Brain microvascular endothelial cell (primary cell): ENCODE measurements around the gene ICA1.

Experiments
- DNase-seq: peaks from one replicate; pipeline ENCODE4 v3.0.0-alpha.2; 2020
- H3K27ac ChIP-seq: fragments of 250-450 bp; sonication (Bioruptor Pico); 2 replicates; pipeline ENCODE4 v1.5.1; 2020; ENCODE audit warnings: mild to moderate bottlenecking, moderate library complexity
- H3K27me3 ChIP-seq: fragments of 250-450 bp; sonication (Bioruptor Pico); replicated peaks from 2 replicates; pipeline ENCODE4 v1.5.1; 2020; ENCODE audit warnings: mild to moderate bottlenecking
- H3K36me3 ChIP-seq: fragments of 250-450 bp; sonication (Bioruptor Pico); replicated peaks from 2 replicates; pipeline ENCODE4 v1.5.1; 2020; ENCODE audit warnings: mild to moderate bottlenecking
- H3K4me3 ChIP-seq: 2 replicates; pipeline ENCODE4 v1.5.1; 2011; ENCODE audit warnings: low read depth, mild to moderate bottlenecking, control low read depth, low read length, moderate library complexity
- CTCF ChIP-seq: IDR thresholded peaks from 2 replicates; pipeline ENCODE4 v1.5.1; 2011; ENCODE audit warnings: low read depth, mild to moderate bottlenecking, moderate library complexity, low read length, control low read depth, inconsistent platforms; ENCODE audit errors: missing control alignments
- in situ Hi-C: cut with HindIII; loops from 2 replicates; pipeline ENCODE4 v1.10.0; 2017; ENCODE audit warnings: low sequenced_read_pairs, low pct_ligation_motif_present

Gene ICA1

GRCh38 chr7:8217200-8218068 lies 44.5 kb downstream of the ICA1 start:
- no peaks in the 10 kb centered on the region for H3K36me3 ChIP-seq
- H3K27me3 ChIP-seq, result no peaks in the 10 kb centered on the region
- H3K27ac ChIP-seq, result no peak overlapping the region
- no peak overlapping the region for H3K4me3 ChIP-seq
- peak; percentile 30 for TF ChIP-seq CTCF
- in situ Hi-C loops, result no loop called here
- peak; percentile 47 for DNase-seq

GRCh38 chr7:8216334-8216690 lies 45.7 kb downstream of the ICA1 start:
- in situ Hi-C loops, result no loop called here
- no peaks in the 10 kb centered on the region for H3K36me3 ChIP-seq
- DNase-seq, result no peak
- H3K4me3 ChIP-seq, result no peak overlapping the region
- H3K27ac ChIP-seq, result no peak overlapping the region
- no peak for TF ChIP-seq CTCF
- H3K27me3 ChIP-seq, result no peaks in the 10 kb centered on the region

- DNase-seq, result no peak
- TF ChIP-seq CTCF, result no peak
- no peaks in the 10 kb centered on the region for H3K27me3 ChIP-seq
Measured at GRCh38 chr7:8215648-8216333, 46.2 kb downstream of the ICA1 start.

GRCh38 chr7:8214244-8214824 lies 47.6 kb downstream of the ICA1 start:
- Histone ChIP-seq H3K36me3 (no peaks in the 10 kb centered on the region), H3K27me3 (no peaks in the 10 kb centered on the region), H3K27ac (no peak overlapping the region), H3K4me3 (no peak overlapping the region)
- DNase-seq, result no peak
- in situ Hi-C loops, result no loop called here
- TF ChIP-seq CTCF, result no peak

More at GRCh38 chr7:8215648-8216333, 46.2 kb downstream of the ICA1 start:
- in situ Hi-C loops, result no loop called here
- H3K4me3 ChIP-seq, result no peak overlapping the region
- H3K36me3 ChIP-seq, result no peaks in the 10 kb centered on the region
- no peak overlapping the region for H3K27ac ChIP-seq

- Histone ChIP-seq H3K27ac (no peak overlapping the region), H3K36me3 (no peaks in the 10 kb centered on the region), H3K27me3 (no peaks in the 10 kb centered on the region), H3K4me3 (no peak overlapping the region)
- DNase-seq, result no peak
- no peak for TF ChIP-seq CTCF
- in situ Hi-C loops, result no loop called here
Measured at GRCh38 chr7:8213381-8213780, 48.6 kb downstream of the ICA1 start.
